Raji (cell line): Measurements from ENCODE around the gene PLXNC1.

Experiments
- POLR2A ChIP-seq: IDR thresholded peaks from 2 replicates; pipeline ENCODE4 v1.6.1; 2011; ENCODE audit warnings: low read depth, low read length, control low read depth; ENCODE audit not compliant: insufficient read depth

Gene PLXNC1

GRCh38 chr12:94308612-94309011 lies 160.2 kb downstream of the PLXNC1 start:
- TF ChIP-seq POLR2A = no peak

GRCh38 chr12:94309373-94309772 lies 161.0 kb downstream of the PLXNC1 start:
- no peak for TF ChIP-seq POLR2A

GRCh38 chr12:94312378-94312777 lies 164.0 kb downstream of the PLXNC1 start:
- TF ChIP-seq POLR2A = no peak

GRCh38 chr12:94318181-94318580 lies 169.8 kb downstream of the PLXNC1 start:
- no peak for TF ChIP-seq POLR2A

- no peak for TF ChIP-seq POLR2A
Observed at GRCh38 chr12:94320109-94320508, 171.7 kb downstream of the PLXNC1 start.

- TF ChIP-seq POLR2A = no peak
Observed at GRCh38 chr12:94322346-94322745, 174.0 kb downstream of the PLXNC1 start.

- TF ChIP-seq POLR2A = no peak
Observed at GRCh38 chr12:94326234-94326633, 177.9 kb downstream of the PLXNC1 start.

GRCh38 chr12:94326727-94327126 lies 178.3 kb downstream of the PLXNC1 start:
- no peak for TF ChIP-seq POLR2A

GRCh38 chr12:94327809-94328208 lies 179.4 kb downstream of the PLXNC1 start:
- no peak for TF ChIP-seq POLR2A

- no peak for TF ChIP-seq POLR2A
Observed at GRCh38 chr12:94329366-94329765, 181.0 kb downstream of the PLXNC1 start.

GRCh38 chr12:94333396-94333795 lies 185.0 kb downstream of the PLXNC1 start:
- no peak for TF ChIP-seq POLR2A

GRCh38 chr12:94336211-94336925 lies 188.0 kb downstream of the PLXNC1 start:
- TF ChIP-seq POLR2A = no peak

GRCh38 chr12:94338006-94338794 lies 189.8 kb downstream of the PLXNC1 start:
- no peak for TF ChIP-seq POLR2A

GRCh38 chr12:94340573-94340972 lies 192.2 kb downstream of the PLXNC1 start:
- TF ChIP-seq POLR2A = no peak

GRCh38 chr12:94353130-94353529 lies 204.8 kb downstream of the PLXNC1 start:
- no peak for TF ChIP-seq POLR2A
